H9 (cell line): Measurements from ENCODE around the gene TBC1D22A. TPM values are rescaled to one million over a fixed set of nuclear protein-coding genes. Genes with fewer than 3 reads are reported as not detected.
A peak's percentile ranks its signal among the peaks of the same experiment; 100 is the strongest.

Experiments
- DNase-seq: peaks from one replicate; pipeline ENCODE4 v3.0.0-alpha.2; 2017
- H2AFZ ChIP-seq: one replicate; pipeline ENCODE4 v1.6.1; 2013; ENCODE audit warnings: mild to moderate bottlenecking, low read length, control low read depth, moderate library complexity
- H2AK5ac ChIP-seq: 2 replicates; pipeline ENCODE4 v1.6.1; 2013; ENCODE audit warnings: low read length, control low read depth, mixed read lengths; ENCODE audit not compliant: insufficient read length
- H2BK120ac ChIP-seq: one replicate; pipeline ENCODE4 v1.6.1; 2013; ENCODE audit warnings: low read depth, mild to moderate bottlenecking, low read length, control low read depth, inconsistent platforms; ENCODE audit not compliant: poor library complexity, severe bottlenecking
- H2BK12ac ChIP-seq: 2 replicates; pipeline ENCODE4 v1.6.1; 2013; ENCODE audit warnings: low read length, control low read depth, mixed read lengths, low read depth; ENCODE audit not compliant: insufficient read length
- H2BK15ac ChIP-seq: 2 replicates; pipeline ENCODE4 v1.6.1; 2013; ENCODE audit warnings: low read depth, low read length, control low read depth
- H2BK20ac ChIP-seq: one replicate; pipeline ENCODE4 v1.6.1; 2013; ENCODE audit warnings: low read depth, mild to moderate bottlenecking, low read length, control low read depth, inconsistent platforms; ENCODE audit not compliant: poor library complexity, severe bottlenecking
- H2BK5ac ChIP-seq: 2 replicates; pipeline ENCODE4 v1.6.1; 2013; ENCODE audit warnings: low read length, control low read depth, mixed read lengths; ENCODE audit not compliant: insufficient read length
- H3K14ac ChIP-seq: 2 replicates; pipeline ENCODE4 v1.6.1; 2013; ENCODE audit warnings: low read length, control low read depth; ENCODE audit not compliant: insufficient read depth
- H3K18ac ChIP-seq: 2 replicates; pipeline ENCODE4 v1.6.1; 2013; ENCODE audit warnings: low read depth, mild to moderate bottlenecking, mixed read lengths, low read length, control low read depth; ENCODE audit not compliant: insufficient read length
- H3K23ac ChIP-seq: 2 replicates; pipeline ENCODE4 v1.6.1; 2013; ENCODE audit warnings: low read length, control low read depth, mixed read lengths, low read depth; ENCODE audit not compliant: insufficient read length
- H3K23me2 ChIP-seq: 2 replicates; pipeline ENCODE4 v1.6.1; 2013; ENCODE audit warnings: low read depth, mild to moderate bottlenecking, mixed read lengths, low read length, control low read depth; ENCODE audit not compliant: insufficient read length, poor library complexity, severe bottlenecking
- H3K27ac ChIP-seq: 2 replicates; pipeline ENCODE4 v1.5.1; 2013; ENCODE audit warnings: low read length, control low read depth, mixed read lengths, low read depth; ENCODE audit not compliant: insufficient read length
- H3K27me3 ChIP-seq: 2 replicates; pipeline ENCODE4 v1.6.1; 2013; ENCODE audit warnings: low read length, control low read depth, inconsistent platforms; ENCODE audit not compliant: insufficient read depth
- H3K4ac ChIP-seq: 2 replicates; pipeline ENCODE4 v1.6.1; 2013; ENCODE audit warnings: low read depth, mild to moderate bottlenecking, control low read depth, inconsistent platforms, low read length, moderate library complexity
- H3K4me1 ChIP-seq: 2 replicates; pipeline ENCODE4 v1.6.1; 2013; ENCODE audit warnings: low read length, control low read depth, inconsistent platforms; ENCODE audit not compliant: insufficient read depth
- H3K4me2 ChIP-seq: 2 replicates; pipeline ENCODE4 v1.6.1; 2013; ENCODE audit warnings: low read length, control low read depth, mixed read lengths; ENCODE audit not compliant: insufficient read length, insufficient read depth
- H3K56ac ChIP-seq: 2 replicates; pipeline ENCODE4 v1.6.1; 2013; ENCODE audit warnings: low read depth, mild to moderate bottlenecking, mixed read lengths, low read length, control low read depth; ENCODE audit not compliant: insufficient read length
- H3K79me1 ChIP-seq: 2 replicates; pipeline ENCODE4 v1.6.1; 2013; ENCODE audit warnings: low read depth, mild to moderate bottlenecking, moderate library complexity, low read length, control low read depth, inconsistent platforms; ENCODE audit not compliant: insufficient read depth, poor library complexity, severe bottlenecking
- H3K79me2 ChIP-seq: 2 replicates; pipeline ENCODE4 v1.6.1; 2013; ENCODE audit warnings: low read length, control low read depth, inconsistent platforms; ENCODE audit not compliant: insufficient read depth
- H3K9ac ChIP-seq: 2 replicates; pipeline ENCODE4 v1.6.1; 2013; ENCODE audit warnings: low read length, control low read depth, mixed read lengths; ENCODE audit not compliant: insufficient read length; ENCODE audit errors: extremely low read depth
- H3K9me3 ChIP-seq: one replicate; pipeline ENCODE4 v1.6.1; 2013; ENCODE audit warnings: low read depth, low read length, inconsistent platforms; ENCODE audit not compliant: control insufficient read depth
- H3T11ph ChIP-seq: one replicate; pipeline ENCODE4 v1.6.1; 2013; ENCODE audit warnings: mild to moderate bottlenecking, low read length, control low read depth, inconsistent platforms
- H4K20me1 ChIP-seq: one replicate; pipeline ENCODE4 v1.6.1; 2013; ENCODE audit not compliant: control insufficient read depth, insufficient read length, insufficient read depth
- H4K5ac ChIP-seq: 2 replicates; pipeline ENCODE4 v1.6.1; 2013; ENCODE audit warnings: low read depth, mild to moderate bottlenecking, mixed read lengths, low read length, control low read depth; ENCODE audit not compliant: insufficient read length
- H4K8ac ChIP-seq: replicated peaks from 2 replicates; pipeline ENCODE4 v1.6.1; 2013; ENCODE audit warnings: low read length, control low read depth, mixed read lengths, low read depth; ENCODE audit not compliant: insufficient read length
- H4K91ac ChIP-seq: 2 replicates; pipeline ENCODE4 v1.6.1; 2013; ENCODE audit warnings: low read depth, mild to moderate bottlenecking, moderate library complexity, mixed read lengths, low read length, control low read depth; ENCODE audit not compliant: insufficient read length
- H3K27ac Mint-ChIP-seq, 3 experiments: 2 replicates in 2 of 3; 3 replicates in 1 of 3; pipeline ENCODE4 v1.8.0; 2020 to 2021; ENCODE audit warnings: mixed read lengths in 3 of 3, mild to moderate bottlenecking in 1 of 3, moderate library complexity in 1 of 3
- H3K27me3 Mint-ChIP-seq: 2 replicates; pipeline ENCODE4 v1.8.0; 2021; ENCODE audit warnings: low read depth, mild to moderate bottlenecking, moderate library complexity, mixed read lengths
- H3K36me3 Mint-ChIP-seq, 3 experiments: 2 replicates in 2 of 3; 3 replicates in 1 of 3; pipeline ENCODE4 v1.8.0; 2020 to 2021; ENCODE audit warnings: low read depth in 3 of 3, mixed read lengths in 3 of 3; ENCODE audit not compliant: insufficient read depth in 1 of 3
- H3K4me1 Mint-ChIP-seq, 2 experiments: 2 replicates each; pipeline ENCODE4 v1.8.0; 2020; ENCODE audit warnings: mixed read lengths in 2 of 2
- H3K4me3 Mint-ChIP-seq, 2 experiments: 2 replicates in 1 of 2; 3 replicates in 1 of 2; pipeline ENCODE4 v1.8.0; 2020 to 2021; ENCODE audit warnings: mild to moderate bottlenecking in 2 of 2, mixed read lengths in 2 of 2, moderate library complexity in 1 of 2
- H3K9me3 Mint-ChIP-seq, 2 experiments: 2 replicates in 1 of 2; 3 replicates in 1 of 2; pipeline ENCODE4 v1.8.0; 2020; ENCODE audit warnings: mild to moderate bottlenecking in 2 of 2, mixed read lengths in 2 of 2, moderate library complexity in 1 of 2
- CTCF ChIP-seq: fragments of 200-600 bp; sonication (generic); conservative IDR thresholded peaks from 3 replicates; pipeline ENCODE4 v1.8.0; 2021; ENCODE audit warnings: antibody characterized with exemption, mild to moderate bottlenecking
- WGBS: extraction: QIAGEN DNeasy Blood & Tissue Kit; methylation state at CpG from one replicate; pipeline ENCODE4 v1.1.7; 2013; ENCODE audit warnings: missing lambda C conversion rate, low lambda C conversion rate, mixed read lengths; ENCODE audit not compliant: insufficient read length; ENCODE audit errors: extremely low coverage; 5-methylcytosine and 5-hydroxymethylcytosine counted together
- total RNA-seq: library from RNA; stranded (reverse); gene quantifications from 2 replicates; pipeline ENCODE4 v1.2.1, GENCODE V29; 2021

Gene TBC1D22A
- total RNA-seq, 1 experiment from 2014 or later: 20.8 TPM

GRCh38 chr22:47132428-47132825, 370.0 kb downstream of the TBC1D22A start:
- Histone ChIP-seq H3K14ac (no peak overlapping the region; the same call in 1 of the 2 replicates), H2BK15ac (no peak overlapping the region), H4K91ac (no peak overlapping the region), H3K4me1 (no peaks in the 10 kb centered on the region), H2BK5ac (no peak overlapping the region), H4K20me1 (no peaks in the 10 kb centered on the region), H2BK12ac (no peak overlapping the region), H3K9ac (no peak overlapping the region), H4K8ac (no peak overlapping the region), H3T11ph (no peak overlapping the region), H2BK120ac (no peak overlapping the region), H3K9me3 (no peaks in the 10 kb centered on the region), H3K27me3 (no peaks in the 10 kb centered on the region), H2AFZ (no peak overlapping the region), H3K18ac (no peak overlapping the region), H3K4me2 (no peak overlapping the region), H3K4ac (no peak overlapping the region), H4K5ac (no peak overlapping the region), H3K23ac (no peak overlapping the region), H3K23me2 (no peaks in the 10 kb centered on the region), H2BK20ac (no peak overlapping the region), H3K27ac (no peak overlapping the region), H2AK5ac (no peak overlapping the region), H3K79me1 (no peaks in the 10 kb centered on the region), H3K56ac (no peak overlapping the region), H3K79me2 (no peaks in the 10 kb centered on the region)
- peaks cover 9 to 11% of the 10 kb centered on the region in 2 experiments for H3K4me1 Mint-ChIP-seq
- no CpG with 5 or more reads among the region's 13 CpGs for WGBS
- peaks cover 4% of the 10 kb centered on the region; the same call in 1 of the 2 replicates for H3K27me3 Mint-ChIP-seq
- peaks cover 0 to 7% (median 0%) of the 10 kb centered on the region in 3 experiments; a peak in 3 of 7 replicates for H3K36me3 Mint-ChIP-seq
- peaks cover 0 to 2% of the 10 kb centered on the region in 2 experiments; a peak in 1 of 5 replicates for H3K9me3 Mint-ChIP-seq
- no peak overlapping the region for H3K4me3 Mint-ChIP-seq
- TF ChIP-seq CTCF: no peak
- peak overlapping the region in 2 of 3 experiments; percentile 34; a peak in 1 of 7 replicates for H3K27ac Mint-ChIP-seq
- DNase-seq: no peak
